ENCODE data around the gene FAM156A. TPM values are rescaled to one million over a fixed set of nuclear protein-coding genes. Genes with fewer than 3 reads are reported as not detected.
"Not testable (repeated sequence)": the region's sequence is repeated elsewhere in the genome, so short reads cannot be mapped to it uniquely, and the experiment has no call there.

FAM156A gene
- total RNA-seq, 2 experiments from 2014 or later, result 24.0 to 25.7 TPM

GRCh38 chrX:52967922-52968321 is 9.6 kb upstream of the FAM156A start:
- POLR2A ChIA-PET, CTCF ChIA-PET: not testable (repeated sequence)

- POLR2A ChIA-PET, CTCF ChIA-PET: not testable (repeated sequence)
These were observed 8.8 kb upstream of the FAM156A start for GRCh38 chrX:52966993-52967738.

- POLR2A ChIA-PET, CTCF ChIA-PET: not testable (repeated sequence)
These were observed 643 bp upstream of the FAM156A start for GRCh38 chrX:52958961-52959360.

- POLR2A ChIA-PET, CTCF ChIA-PET: not testable (repeated sequence)
These were observed 8.4 kb downstream of the FAM156A start for GRCh38 chrX:52949884-52950283.

GRCh38 chrX:52949325-52949724 is 9.0 kb downstream of the FAM156A start:
- POLR2A ChIA-PET, result not testable (repeated sequence)

GRCh38 chrX:52948265-52948664 is 10.1 kb downstream of the FAM156A start:
- POLR2A ChIA-PET, CTCF ChIA-PET: not testable (repeated sequence)

More at GRCh38 chrX:52949325-52949724, 9.0 kb downstream of the FAM156A start:
- CTCF ChIA-PET, result not testable (repeated sequence)

GRCh38 chrX:52947501-52947900 is 10.8 kb downstream of the FAM156A start:
- POLR2A ChIA-PET, CTCF ChIA-PET: not testable (repeated sequence)

- POLR2A ChIA-PET, CTCF ChIA-PET: not testable (repeated sequence)
These were observed 12.4 kb downstream of the FAM156A start for GRCh38 chrX:52945838-52946494.

- POLR2A ChIA-PET, CTCF ChIA-PET: not testable (repeated sequence)
These were observed 16.6 kb downstream of the FAM156A start for GRCh38 chrX:52941728-52942127.

GRCh38 chrX:52940704-52941103 is 17.6 kb downstream of the FAM156A start:
- CTCF ChIA-PET, POLR2A ChIA-PET: not testable (repeated sequence)

GRCh38 chrX:52935470-52935784 is 22.9 kb downstream of the FAM156A start:
- CTCF ChIA-PET, result not testable (repeated sequence)
- POLR2A ChIA-PET, result interaction anchor here (0.6 kb wide), 1 partner anchor 674 kb away, joined by 3 read pairs; no protein-coding TSS in a partner anchor

- CTCF ChIA-PET, result no interaction called here
- POLR2A ChIA-PET, result interaction anchor here (0.6 kb wide), 1 partner anchor 673 kb away, joined by 3 read pairs; no protein-coding TSS in a partner anchor
These were observed 23.4 kb downstream of the FAM156A start for GRCh38 chrX:52934704-52935469.

GRCh38 chrX:52933976-52934703 is 24.2 kb downstream of the FAM156A start:
- ChIA-PET CTCF (no interaction called here), POLR2A (interaction anchor here (0.7 kb wide), 1 partner anchor 14 kb away, joined by 3 read pairs; no protein-coding TSS in a partner anchor)

- ChIA-PET CTCF (no interaction called here), POLR2A (no interaction called here)
These were observed 25.1 kb downstream of the FAM156A start for GRCh38 chrX:52933213-52933612.

- CTCF ChIA-PET, POLR2A ChIA-PET: not testable (repeated sequence)
These were observed 28.1 kb downstream of the FAM156A start for GRCh38 chrX:52930214-52930613.

- ChIA-PET POLR2A (no interaction called here), CTCF (no interaction called here)
These were observed 34.5 kb downstream of the FAM156A start for GRCh38 chrX:52923781-52924241.

- POLR2A ChIA-PET, CTCF ChIA-PET: not testable (repeated sequence)
These were observed 43.6 kb downstream of the FAM156A start for GRCh38 chrX:52914704-52915103.

GRCh38 chrX:52913681-52914080 is 44.6 kb downstream of the FAM156A start:
- CTCF ChIA-PET, POLR2A ChIA-PET: not testable (repeated sequence)

- POLR2A ChIA-PET, result not testable (repeated sequence)
These were observed 48.9 kb downstream of the FAM156A start for GRCh38 chrX:52909313-52909969.

GRCh38 chrX:52907900-52908299 is 50.4 kb downstream of the FAM156A start:
- CTCF ChIA-PET, POLR2A ChIA-PET: not testable (repeated sequence)

More at GRCh38 chrX:52909313-52909969, 48.9 kb downstream of the FAM156A start:
- CTCF ChIA-PET, result not testable (repeated sequence)
